Cardiac muscle cell (in vitro differentiated cells and primary cell): ENCODE data around the gene NUP155. TPM values are rescaled to one million over a fixed set of nuclear protein-coding genes. Genes with fewer than 3 reads are reported as not detected.
"Not testable (repeated sequence)": the region's sequence is repeated elsewhere in the genome, so short reads cannot be mapped to it uniquely, and the experiment has no call there.

Experiments used
- DNase-seq, 2 donors: peaks; one replicate each; pipeline versions ENCODE4 v3.0.0 to v3.0.0-alpha.2; 2010 to 2017; ENCODE audit warnings: low read depth in 1 of 2, low spot score in 1 of 2
- H3K27ac ChIP-seq: fragments of 200-600 bp; sonication (generic); 2 replicates; pipeline ENCODE4 v1.5.1; 2016
- H3K27me3 ChIP-seq: fragments of 200-600 bp; sonication (generic); 2 replicates; pipeline ENCODE4 v1.6.0; 2016; ENCODE audit warnings: control low read depth
- H3K36me3 ChIP-seq: fragments of 200-600 bp; sonication (generic); 2 replicates; pipeline ENCODE4 v1.5.1; 2016; ENCODE audit warnings: control low read depth
- H3K4me1 ChIP-seq: fragments of 200-600 bp; sonication (generic); 2 replicates; pipeline ENCODE4 v1.8.1; 2017; ENCODE audit warnings: low read depth, mild to moderate bottlenecking, mixed run types
- H3K4me3 ChIP-seq: fragments of 200-600 bp; sonication (generic); 2 replicates; pipeline ENCODE4 v1.5.1; 2016; ENCODE audit warnings: mild to moderate bottlenecking
- H3K9me3 ChIP-seq: fragments of 200-600 bp; sonication (generic); 2 replicates; pipeline ENCODE4 v1.5.1; 2017; ENCODE audit warnings: low read depth, mild to moderate bottlenecking, control low read depth
- CTCF ChIP-seq: IDR thresholded peaks from 2 replicates; pipeline ENCODE4 v1.5.1; 2012; ENCODE audit warnings: low read depth, mild to moderate bottlenecking, low read length
- polyA plus RNA-seq: library from polyadenylated mRNA; unstranded; fragments of >200 nt; fragmentation: Nextera tagmentation; extraction: Ambion mirVana; gene quantifications from 2 replicates; pipeline ENCODE4 v1.2.1, GENCODE V29; 2016
- total RNA-seq: library from RNA; depleted of rRNA; stranded (reverse); fragments of >200 nt; gene quantifications from 2 replicates; pipeline ENCODE4 v1.2.3, GENCODE V29; 2016

NUP155 gene
- total and polyA plus RNA-seq, 2 experiments from 2014 or later = 6.1 to 26.4 TPM

- Histone ChIP-seq H3K36me3 (peaks cover 24% of the 10 kb centered on the region), H3K27ac (no peak overlapping the region), H3K27me3 (no peaks in the 10 kb centered on the region), H3K4me3 (no peak overlapping the region), H3K9me3 (no peaks in the 10 kb centered on the region), H3K4me1 (no peaks in the 10 kb centered on the region)
- no peak for TF ChIP-seq CTCF
- DNase-seq = no peak
Measured at GRCh38 chr5:37391591-37391990, 20.7 kb upstream of the NUP155 start.

- not testable (repeated sequence) for H3K27me3 ChIP-seq, H3K4me1 ChIP-seq, H3K9me3 ChIP-seq
- Histone ChIP-seq H3K27ac (peak within 1 kb of the TSS; percentile 46), H3K36me3 (peaks cover 11% of the 10 kb centered on the region), H3K4me3 (peak within 1 kb of the TSS; percentile 64)
- TF ChIP-seq CTCF = peak; percentile 54
- DNase-seq = peak; percentile 92 to 95
Measured at GRCh38 chr5:37379100-37379628, 8.3 kb upstream of the NUP155 start, which contains the start of gene WDR70. Gene WDR70, plus strand, starts transcription at chr5:37379318. Its CDS starts 50 bp downstream, at chr5:37379368.

- H3K9me3 ChIP-seq, H3K27ac ChIP-seq, H3K27me3 ChIP-seq, H3K4me1 ChIP-seq, DNase-seq, H3K4me3 ChIP-seq: not testable (repeated sequence)
- peaks cover 11% of the 10 kb centered on the region for H3K36me3 ChIP-seq
Measured at GRCh38 chr5:37378066-37378465, 7.2 kb upstream of the NUP155 start.

- DNase-seq = no peak
Measured at GRCh38 chr5:37375091-37375490, 4.2 kb upstream of the NUP155 start.

GRCh38 chr5:37370550-37370863, 399 bp downstream of the NUP155 start:
- Histone ChIP-seq H3K36me3 (no peaks in the 10 kb centered on the region), H3K27ac (peak overlapping the region; percentile 72), H3K9me3 (no peaks in the 10 kb centered on the region), H3K27me3 (no peaks in the 10 kb centered on the region), H3K4me1 (peaks cover 11% of the 10 kb centered on the region), H3K4me3 (peak overlapping the region; percentile 96)
- no peak for TF ChIP-seq CTCF
- DNase-seq = no peak

More at GRCh38 chr5:37375091-37375490, 4.2 kb upstream of the NUP155 start:
- Histone ChIP-seq H3K36me3 (no peaks in the 10 kb centered on the region), H3K4me1 (no peaks in the 10 kb centered on the region), H3K27ac (no peak overlapping the region), H3K27me3 (no peaks in the 10 kb centered on the region), H3K9me3 (no peaks in the 10 kb centered on the region), H3K4me3 (no peak overlapping the region)
- no peak for TF ChIP-seq CTCF

GRCh38 chr5:37355161-37355560, 15.7 kb downstream of the NUP155 start:
- no peak for TF ChIP-seq CTCF
- Histone ChIP-seq H3K27me3 (no peaks in the 10 kb centered on the region), H3K4me3 (no peak overlapping the region), H3K36me3 (peaks cover 46% of the 10 kb centered on the region), H3K4me1 (no peaks in the 10 kb centered on the region), H3K27ac (no peak overlapping the region), H3K9me3 (no peaks in the 10 kb centered on the region)
- DNase-seq = no peak

- not testable (repeated sequence) for H3K4me1 ChIP-seq, H3K27ac ChIP-seq, DNase-seq, H3K9me3 ChIP-seq, H3K4me3 ChIP-seq, H3K27me3 ChIP-seq
- peaks cover 45% of the 10 kb centered on the region for H3K36me3 ChIP-seq
Measured at GRCh38 chr5:37342741-37343140, 28.2 kb downstream of the NUP155 start.

- peaks cover 51% of the 10 kb centered on the region for H3K36me3 ChIP-seq
- not testable (repeated sequence) for H3K27me3 ChIP-seq, H3K9me3 ChIP-seq
Measured at GRCh38 chr5:37334754-37335153, 36.2 kb downstream of the NUP155 start.

More at GRCh38 chr5:37334754-37335153, 36.2 kb downstream of the NUP155 start:
- H3K27ac ChIP-seq, H3K4me3 ChIP-seq, DNase-seq, H3K4me1 ChIP-seq: not testable (repeated sequence)
